GM12878 (cell line): ENCODE measurements around the gene CNGA1.

Experiments used
- POLR2A ChIP-seq: IDR thresholded peaks from 2 replicates; pipeline ENCODE4 v1.6.1; 2011; ENCODE audit warnings: low read depth, mild to moderate bottlenecking, low read length
- TAF1 ChIP-seq: IDR thresholded peaks from 2 replicates; pipeline ENCODE4 v1.6.1; 2011; ENCODE audit warnings: mild to moderate bottlenecking, low read depth, low read length, borderline replicate concordance
- TCF3 ChIP-seq: IDR thresholded peaks from 2 replicates; pipeline ENCODE4 v1.6.1; 2012; ENCODE audit warnings: low read depth, mild to moderate bottlenecking, low read length, borderline replicate concordance; ENCODE audit not compliant: insufficient read depth
- TF ChIP-seq, protein P1 (sequence below), 3 experiments: IDR thresholded peaks in 2 of 3; conservative IDR thresholded peaks in 1 of 3; 2 replicates each; pipeline ENCODE4 v1.5.1; 2011; ENCODE audit warnings: low read depth in 3 of 3, low read length in 3 of 3, mild to moderate bottlenecking in 3 of 3, control low read depth in 2 of 3, moderate library complexity in 2 of 3, inconsistent platforms in 1 of 3, mixed read lengths in 1 of 3; ENCODE audit not compliant: control insufficient read depth in 2 of 3, insufficient read depth in 1 of 3; ENCODE audit errors: extremely low read depth in 1 of 3

DNA sequence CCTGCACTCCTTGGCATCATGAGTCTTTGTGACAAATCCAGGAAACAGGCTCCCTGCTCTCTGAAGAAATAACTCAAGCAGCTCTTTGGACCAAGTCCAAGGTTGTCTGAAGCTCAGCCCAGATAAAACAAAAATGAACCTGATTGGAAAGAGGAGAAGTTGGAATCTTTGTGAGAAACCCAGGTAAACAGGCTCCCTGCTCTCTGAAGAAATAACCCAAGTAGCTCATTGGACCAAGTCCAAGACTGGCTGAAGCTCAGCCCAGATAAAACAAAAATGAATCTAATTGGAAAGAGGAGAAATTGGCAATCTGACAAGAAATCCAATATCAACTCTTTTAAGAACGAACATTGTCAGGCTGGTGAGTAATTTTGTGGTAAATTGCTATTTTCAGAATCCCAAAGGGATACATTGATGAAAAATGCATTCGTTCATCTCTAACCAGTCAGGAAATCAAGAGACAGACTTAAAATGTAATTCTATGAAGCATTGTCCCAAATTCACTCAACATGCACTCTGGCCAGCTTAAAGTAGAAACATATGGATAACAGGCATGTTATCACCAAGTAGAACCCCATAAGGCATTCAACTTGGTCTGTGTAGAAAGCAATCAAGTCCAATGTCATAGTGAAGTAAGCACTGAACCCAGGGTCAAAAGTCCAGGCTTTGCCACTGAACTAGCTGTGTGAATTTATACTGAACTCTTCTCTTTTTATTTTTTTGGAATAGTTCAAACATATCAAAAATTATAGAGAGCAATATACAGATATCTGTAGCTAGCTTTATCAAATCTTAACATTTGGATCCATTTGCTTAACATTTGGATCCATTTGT, 85.3 kb downstream of the CNGA1 start:
- TF ChIP-seq POLR2A: no peak
- TF ChIP-seq, protein P1, sequence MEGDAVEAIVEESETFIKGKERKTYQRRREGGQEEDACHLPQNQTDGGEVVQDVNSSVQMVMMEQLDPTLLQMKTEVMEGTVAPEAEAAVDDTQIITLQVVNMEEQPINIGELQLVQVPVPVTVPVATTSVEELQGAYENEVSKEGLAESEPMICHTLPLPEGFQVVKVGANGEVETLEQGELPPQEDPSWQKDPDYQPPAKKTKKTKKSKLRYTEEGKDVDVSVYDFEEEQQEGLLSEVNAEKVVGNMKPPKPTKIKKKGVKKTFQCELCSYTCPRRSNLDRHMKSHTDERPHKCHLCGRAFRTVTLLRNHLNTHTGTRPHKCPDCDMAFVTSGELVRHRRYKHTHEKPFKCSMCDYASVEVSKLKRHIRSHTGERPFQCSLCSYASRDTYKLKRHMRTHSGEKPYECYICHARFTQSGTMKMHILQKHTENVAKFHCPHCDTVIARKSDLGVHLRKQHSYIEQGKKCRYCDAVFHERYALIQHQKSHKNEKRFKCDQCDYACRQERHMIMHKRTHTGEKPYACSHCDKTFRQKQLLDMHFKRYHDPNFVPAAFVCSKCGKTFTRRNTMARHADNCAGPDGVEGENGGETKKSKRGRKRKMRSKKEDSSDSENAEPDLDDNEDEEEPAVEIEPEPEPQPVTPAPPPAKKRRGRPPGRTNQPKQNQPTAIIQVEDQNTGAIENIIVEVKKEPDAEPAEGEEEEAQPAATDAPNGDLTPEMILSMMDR (IDR thresholded peaks at IDR 0.05 in 2 of 3, conservative IDR thresholded peaks at IDR 0.05 in 1 of 3; ENCODE audit: control insufficient read depth in 2 of 3, extremely low read depth in 1 of 3, insufficient read depth in 1 of 3, low read depth in 3 of 3, low read length in 3 of 3): no peak
- no peak for TF ChIP-seq TCF3
- TF ChIP-seq TAF1: no peak
